Uterus (tissue), 4 donors: ENCODE measurements around the gene RCOR2. TPM values are rescaled to one million over a fixed set of nuclear protein-coding genes. Genes with fewer than 3 reads are reported as not detected.

ENCODE experiments used
- DNase-seq, 2 donors: peaks; one replicate each; pipeline ENCODE4 v3.0.0-alpha.2; 2019 to 2020
- H3K27ac ChIP-seq, 2 donors: fragments of 200-600 bp; sonication (generic); 1 replicate in 1 of 2; 2 replicates in 1 of 2; pipeline ENCODE4 v1.5.1; 2016 to 2018
- H3K27me3 ChIP-seq, 2 donors: fragments of 200-600 bp; sonication (generic); one replicate each; pipeline ENCODE4 v1.5.1; 2018 to 2019; ENCODE audit warnings: control low read depth in 1 of 2
- H3K36me3 ChIP-seq, 2 donors: fragments of 200-600 bp; sonication (generic); one replicate each; pipeline ENCODE4 v1.5.1; 2019; ENCODE audit warnings: control low read depth in 1 of 2
- H3K4me1 ChIP-seq, 2 donors: fragments of 200-600 bp; sonication (generic); one replicate each; pipeline ENCODE4 v1.5.1; 2018 to 2019; ENCODE audit warnings: control low read depth in 1 of 2
- H3K4me3 ChIP-seq, 2 donors: fragments of 200-600 bp; sonication (generic); 1 replicate in 1 of 2; 2 replicates in 1 of 2; pipeline ENCODE4 v1.5.1; 2018 to 2019; ENCODE audit warnings: mild to moderate bottlenecking in 1 of 2
- H3K9me3 ChIP-seq, 2 donors: fragments of 200-600 bp; sonication (generic); one replicate each; pipeline ENCODE4 v1.5.1; 2019; ENCODE audit warnings: control low read depth in 1 of 2
- CTCF ChIP-seq, 4 experiments: fragments of 200-600 bp in 2 of 4; fragments of 450-650 bp in 2 of 4; sonication (generic) in 2 of 4; IDR thresholded peaks; one replicate each; pipeline ENCODE4 v1.5.1; 2016 to 2019; ENCODE audit warnings: antibody characterized with exemption in 4 of 4, mild to moderate bottlenecking in 2 of 4, moderate library complexity in 1 of 4
- POLR2A ChIP-seq, 2 donors: fragments of 450-650 bp; IDR thresholded peaks; one replicate each; pipeline ENCODE4 v1.6.1; 2016; ENCODE audit warnings: antibody characterized with exemption in 2 of 2, mild to moderate bottlenecking in 1 of 2, moderate library complexity in 1 of 2
- intact Hi-C: fragments of 100-400 bp; cut with DNase I; formaldehyde crosslinking; loops from one replicate; pipeline ENCODE4 v1.15.1; 2023; ENCODE audit warnings: low total_unique reads
- total RNA-seq, 4 donors: library from RNA; depleted of rRNA in 3 of 4; stranded (reverse); fragments of >200 nt in 3 of 4; gene quantifications; one replicate each; pipeline versions ENCODE4 v1.1.0 to v1.2.4, GENCODE V29; 2014 to 2023
- donor health status: DM: yes; HTN: yes; CAD: no.

The RCOR2 gene
- total RNA-seq, 4 donors from 2014 or later: 5.8 to 11.8 TPM; not detected in 2

- intact Hi-C loops: no loop called here
- no peak for TF ChIP-seq POLR2A (IDR thresholded peaks at IDR 0.05)
- TF ChIP-seq CTCF (IDR thresholded peaks at IDR 0.05): no peak
Observed at GRCh38 chr11:63879598-63880402, 37.2 kb downstream of the RCOR2 start.

GRCh38 chr11:63877658-63878241 lies 39.2 kb downstream of the RCOR2 start:
- TF ChIP-seq POLR2A (IDR thresholded peaks at IDR 0.05) (no peak), CTCF (IDR thresholded peaks at IDR 0.05) (no peak)
- H3K27ac ChIP-seq: no peak overlapping the region
- intact Hi-C loops: no loop called here
- H3K9me3 ChIP-seq: no peaks in the 10 kb centered on the region
- no peak overlapping the region for H3K4me3 ChIP-seq
- peaks cover 11 to 13% of the 10 kb centered on the region in 2 donors for H3K4me1 ChIP-seq
- no peak for DNase-seq
- no peaks in the 10 kb centered on the region for H3K27me3 ChIP-seq
- H3K36me3 ChIP-seq: no peaks in the 10 kb centered on the region

More at GRCh38 chr11:63879598-63880402, 37.2 kb downstream of the RCOR2 start:
- H3K4me1 ChIP-seq: peaks cover 0 to 5% of the 10 kb centered on the region in 2 donors
- no peaks in the 10 kb centered on the region for H3K27me3 ChIP-seq
- peak overlapping the region; percentile 22 to 57 for H3K27ac ChIP-seq
- no peak for DNase-seq
- no peaks in the 10 kb centered on the region for H3K36me3 ChIP-seq
- no peaks in the 10 kb centered on the region for H3K9me3 ChIP-seq
- H3K4me3 ChIP-seq: no peak overlapping the region

GRCh38 chr11:63876616-63877015 lies 40.3 kb downstream of the RCOR2 start:
- no peak overlapping the region for H3K27ac ChIP-seq
- TF ChIP-seq CTCF (IDR thresholded peaks at IDR 0.05) (no peak), POLR2A (IDR thresholded peaks at IDR 0.05) (no peak)
- H3K9me3 ChIP-seq: no peaks in the 10 kb centered on the region
- H3K27me3 ChIP-seq: no peaks in the 10 kb centered on the region
- DNase-seq: no peak
- no peak overlapping the region for H3K4me3 ChIP-seq
- peaks cover 18 to 19% of the 10 kb centered on the region in 2 donors for H3K4me1 ChIP-seq
- no peaks in the 10 kb centered on the region for H3K36me3 ChIP-seq
- intact Hi-C loops: no loop called here

- H3K4me3 ChIP-seq: no peak overlapping the region
- no peaks in the 10 kb centered on the region for H3K36me3 ChIP-seq
- no peak for DNase-seq
- H3K27me3 ChIP-seq: no peaks in the 10 kb centered on the region
- H3K27ac ChIP-seq: no peak overlapping the region
- peaks cover 18 to 19% of the 10 kb centered on the region in 2 donors for H3K4me1 ChIP-seq
- no peaks in the 10 kb centered on the region for H3K9me3 ChIP-seq
- intact Hi-C loops: no loop called here
- no peak for TF ChIP-seq CTCF (IDR thresholded peaks at IDR 0.05)
- TF ChIP-seq POLR2A (IDR thresholded peaks at IDR 0.05): no peak
Observed at GRCh38 chr11:63875506-63876065, 41.4 kb downstream of the RCOR2 start.

GRCh38 chr11:63874511-63874910 lies 42.5 kb downstream of the RCOR2 start:
- TF ChIP-seq POLR2A (IDR thresholded peaks at IDR 0.05) (no peak), CTCF (IDR thresholded peaks at IDR 0.05) (no peak)
- no peak for DNase-seq
- no peaks in the 10 kb centered on the region for H3K36me3 ChIP-seq
- intact Hi-C loops: no loop called here
- no peaks in the 10 kb centered on the region for H3K27me3 ChIP-seq
- H3K4me1 ChIP-seq: peaks cover 18 to 22% of the 10 kb centered on the region in 2 donors
- no peak overlapping the region for H3K27ac ChIP-seq
- H3K9me3 ChIP-seq: no peaks in the 10 kb centered on the region
- no peak overlapping the region for H3K4me3 ChIP-seq
